ENCODE results near the gene SPATA45. TPM values are rescaled to one million over a fixed set of nuclear protein-coding genes. Genes with fewer than 3 reads are reported as not detected.

Gene SPATA45
- total and polyA plus RNA-seq, 3 donors from 2014 or later = 3.2 to 14.3 (median 11.1) TPM

GRCh38 chr1:212814537-212815334 is 32.7 kb downstream of the SPATA45 start:
- peak in 2 of 3 experiments; percentile 29 to 47 for TF ChIP-seq CTCF (IDR thresholded peaks at IDR 0.05)
- no peak for TF ChIP-seq POLR2A (IDR thresholded peaks at IDR 0.05)
- Histone ChIP-seq H3K27me3 (no peaks in the 10 kb centered on the region), H3K4me3 (no peak overlapping the region), H3K4me1 (peaks cover 6% of the 10 kb centered on the region), H3K27ac (no peak overlapping the region), H3K9me3 (no peaks in the 10 kb centered on the region), H3K36me3 (ENCODE audit: low read depth, missing control alignments) (no peaks in the 10 kb centered on the region)
- intact Hi-C loops (cut with DNase I; ENCODE audit: low total_unique reads) = no loop called here
- 61 to 73% methylated on average over 5 of the region's 5 CpGs for WGBS, 2 donors
- DNase-seq = peak; percentile 34

- no peaks in the 10 kb centered on the region for H3K36me3 ChIP-seq (ENCODE audit: low read depth, missing control alignments)
Measured at GRCh38 chr1:212805767-212806166, 41.7 kb downstream of the SPATA45 start.

GRCh38 chr1:212797681-212798080 is 49.8 kb downstream of the SPATA45 start:
- Histone ChIP-seq H3K4me3 (no peak overlapping the region), H3K4me1 (no peaks in the 10 kb centered on the region), H3K27me3 (no peaks in the 10 kb centered on the region), H3K9me3 (no peaks in the 10 kb centered on the region), H3K36me3 (ENCODE audit: low read depth, missing control alignments) (no peaks in the 10 kb centered on the region), H3K27ac (no peak overlapping the region)
- intact Hi-C loops (cut with DNase I; ENCODE audit: low total_unique reads) = no loop called here
- 93 to 98% methylated on average over 3 of the region's 3 CpGs for WGBS, 2 donors
- DNase-seq = no peak
- TF ChIP-seq CTCF (IDR thresholded peaks at IDR 0.05) (no peak), POLR2A (IDR thresholded peaks at IDR 0.05) (no peak)

More at GRCh38 chr1:212805767-212806166, 41.7 kb downstream of the SPATA45 start:
- no peak for DNase-seq
- 92 to 96% methylated on average over 3 of the region's 3 CpGs for WGBS, 2 donors
- H3K9me3 ChIP-seq = no peaks in the 10 kb centered on the region
- H3K4me3 ChIP-seq = no peak overlapping the region
- H3K27ac ChIP-seq = no peak overlapping the region
- TF ChIP-seq POLR2A (IDR thresholded peaks at IDR 0.05) (no peak), CTCF (IDR thresholded peaks at IDR 0.05) (no peak)
- intact Hi-C loops (cut with DNase I; ENCODE audit: low total_unique reads) = no loop called here
- no peaks in the 10 kb centered on the region for H3K4me1 ChIP-seq
- no peaks in the 10 kb centered on the region for H3K27me3 ChIP-seq

GRCh38 chr1:212794561-212795014 is 52.9 kb downstream of the SPATA45 start:
- no peak for DNase-seq
- H3K4me1 ChIP-seq = peaks cover 6% of the 10 kb centered on the region
- H3K27me3 ChIP-seq = no peaks in the 10 kb centered on the region
- no peak overlapping the region for H3K4me3 ChIP-seq
- WGBS, 2 donors = 60 to 80% methylated on average over 1 of the region's 1 CpG
- no peaks in the 10 kb centered on the region for H3K9me3 ChIP-seq
- intact Hi-C loops (cut with DNase I; ENCODE audit: low total_unique reads) = no loop called here
- TF ChIP-seq POLR2A (IDR thresholded peaks at IDR 0.05) (no peak), CTCF (IDR thresholded peaks at IDR 0.05) (no peak)
- no peak overlapping the region for H3K27ac ChIP-seq
- H3K36me3 ChIP-seq (ENCODE audit: low read depth, missing control alignments) = no peaks in the 10 kb centered on the region
